ENCODE measurements around the gene TBC1D25.

Gene TBC1D25

GRCh38 chrX:48512371-48512935 is 27.1 kb upstream of the TBC1D25 start:
- no peak overlapping the region for H3K9ac ChIP-seq (ENCODE audit: low read length)
- no peaks in the 10 kb centered on the region for H3K36me3 ChIP-seq (ENCODE audit: insufficient read depth, low read length)
- TF ChIP-seq CTCF (IDR thresholded peaks at IDR 0.05; ENCODE audit: low read length) (no peak), EZH2 (IDR thresholded peaks at IDR 0.05; ENCODE audit: borderline replicate concordance, low read length) (no peak)
- H3K27ac ChIP-seq (ENCODE audit: low read depth, low read length, poor library complexity, severe bottlenecking), result no peak overlapping the region
- H2AFZ ChIP-seq (ENCODE audit: low read length), result no peak overlapping the region
- H3K4me2 ChIP-seq (ENCODE audit: low read length), result no peak overlapping the region
- H3K9me3 ChIP-seq (ENCODE audit: low read length), result no peaks in the 10 kb centered on the region
- no peaks in the 10 kb centered on the region for H3K79me2 ChIP-seq (ENCODE audit: insufficient read depth, low read length)
- H3F3A ChIP-seq (ENCODE audit: insufficient read depth, low read length), result no peaks in the 10 kb centered on the region
- no peaks in the 10 kb centered on the region for H4K20me1 ChIP-seq (ENCODE audit: insufficient read depth, low read length)
- peaks cover 3% of the 10 kb centered on the region for H3K4me1 ChIP-seq (ENCODE audit: insufficient read depth, low read length, severe bottlenecking)
- no peaks in the 10 kb centered on the region for H3K9me2 ChIP-seq (ENCODE audit: low read depth, low read length)
- no peaks in the 10 kb centered on the region for H3K27me3 ChIP-seq (ENCODE audit: insufficient read depth, low read length)
- H3K4me3 ChIP-seq (ENCODE audit: low read depth, low read length, poor library complexity, severe bottlenecking), result no peak overlapping the region

- H4K20me1 ChIP-seq (ENCODE audit: insufficient read depth, low read length), result no peaks in the 10 kb centered on the region
- no peaks in the 10 kb centered on the region for H3K79me2 ChIP-seq (ENCODE audit: insufficient read depth, low read length)
- no peaks in the 10 kb centered on the region for H3K27me3 ChIP-seq (ENCODE audit: insufficient read depth, low read length)
- H3K9me3 ChIP-seq (ENCODE audit: low read length), result no peaks in the 10 kb centered on the region
- no peak overlapping the region for H3K4me2 ChIP-seq (ENCODE audit: low read length)
- no peaks in the 10 kb centered on the region for H3F3A ChIP-seq (ENCODE audit: insufficient read depth, low read length)
- no peaks in the 10 kb centered on the region for H3K9me2 ChIP-seq (ENCODE audit: low read depth, low read length)
- no peaks in the 10 kb centered on the region for H3K4me1 ChIP-seq (ENCODE audit: insufficient read depth, low read length, severe bottlenecking)
- no peak overlapping the region for H3K4me3 ChIP-seq (ENCODE audit: low read depth, low read length, poor library complexity, severe bottlenecking)
- no peak overlapping the region for H2AFZ ChIP-seq (ENCODE audit: low read length)
- no peak overlapping the region for H3K27ac ChIP-seq (ENCODE audit: low read depth, low read length, poor library complexity, severe bottlenecking)
- TF ChIP-seq EZH2 (IDR thresholded peaks at IDR 0.05; ENCODE audit: borderline replicate concordance, low read length) (no peak), CTCF (IDR thresholded peaks at IDR 0.05; ENCODE audit: low read length) (no peak)
- H3K9ac ChIP-seq (ENCODE audit: low read length), result no peak overlapping the region
- H3K36me3 ChIP-seq (ENCODE audit: insufficient read depth, low read length), result no peaks in the 10 kb centered on the region
These were observed 25.8 kb upstream of the TBC1D25 start for GRCh38 chrX:48513670-48514069.

GRCh38 chrX:48514126-48514806 is 25.2 kb upstream of the TBC1D25 start:
- TF ChIP-seq EZH2 (IDR thresholded peaks at IDR 0.05; ENCODE audit: borderline replicate concordance, low read length), result no peak
- no peak for TF ChIP-seq CTCF (IDR thresholded peaks at IDR 0.05; ENCODE audit: low read length)
- Histone ChIP-seq H3K27me3 (ENCODE audit: insufficient read depth, low read length) (no peaks in the 10 kb centered on the region), H3K9me3 (ENCODE audit: low read length) (no peaks in the 10 kb centered on the region), H4K20me1 (ENCODE audit: insufficient read depth, low read length) (no peaks in the 10 kb centered on the region), H2AFZ (ENCODE audit: low read length) (no peak overlapping the region), H3K27ac (ENCODE audit: low read depth, low read length, poor library complexity, severe bottlenecking) (no peak overlapping the region), H3K9me2 (ENCODE audit: low read depth, low read length) (no peaks in the 10 kb centered on the region), H3K4me2 (ENCODE audit: low read length) (no peak overlapping the region), H3K36me3 (ENCODE audit: insufficient read depth, low read length) (no peaks in the 10 kb centered on the region), H3K9ac (ENCODE audit: low read length) (no peak overlapping the region), H3K4me3 (ENCODE audit: low read depth, low read length, poor library complexity, severe bottlenecking) (no peak overlapping the region), H3K79me2 (ENCODE audit: insufficient read depth, low read length) (no peaks in the 10 kb centered on the region), H3F3A (ENCODE audit: insufficient read depth, low read length) (no peaks in the 10 kb centered on the region), H3K4me1 (ENCODE audit: insufficient read depth, low read length, severe bottlenecking) (no peaks in the 10 kb centered on the region)
